HepG2 (cell line): ENCODE measurements around the gene TCF7L2. TPM values are rescaled to one million over a fixed set of nuclear protein-coding genes. Genes with fewer than 3 reads are reported as not detected.

Source experiments
- ATAC-seq: fragments of 200-7000 bp; cut with Tn5 transposase; 3 replicates; pipeline ENCODE4 v1.9.1; 2020; ENCODE audit warnings: mild to moderate bottlenecking, moderate library complexity
- BruUV-seq: library from RNA; stranded (reverse); fragments of 400-500 nt; replicated peaks from 2 replicates; lab custom pipeline; 2021; lab: Mats Ljungman, UMichigan
- CTCF ChIA-PET: fragments of 300-600 bp; formaldehyde crosslinking; extraction: SDS; loops from one replicate; lab custom pipeline; 2021; ENCODE audit warnings: low total read pairs, inconsistent platforms, low intra/inter-chr PET ratio; lab: Yijun Ruan, JAX
- POLR2A ChIA-PET: fragments of 350-600 bp; sonication (Branson Sonifier 250); formaldehyde crosslinking; loops from one replicate; lab custom pipeline; 2020; ENCODE audit warnings: antibody characterized with exemption, inconsistent platforms; lab: Yijun Ruan, JAX
- DNase-seq: peaks from one replicate; pipeline ENCODE4 v3.0.0-alpha.2; 2015; ENCODE audit warnings: low spot score
- FAIRE-seq: peaks from 3 replicates; lab custom pipeline; 2011; peaks lifted over from hg19 to GRCh38; lab: Jason Lieb, UNC
- H2AFZ ChIP-seq: one replicate; pipeline ENCODE4 v1.6.1; 2011; ENCODE audit warnings: low read length, inconsistent platforms
- H3K27ac ChIP-seq: fragments of 300-600 bp; 3 replicates; pipeline ENCODE4 v1.8.0; 2011; ENCODE audit warnings: mixed run types, mild to moderate bottlenecking, mixed read lengths, low read length, inconsistent platforms; ENCODE audit not compliant: insufficient read depth; ENCODE audit errors: extremely low read length
- H3K27me3 ChIP-seq, 2 experiments: fragments of 200-600 bp in 1 of 2; 2 replicates in 1 of 2; 3 replicates in 1 of 2; pipeline versions ENCODE4 v1.6.0 to v1.8.0; 2011; ENCODE audit warnings: low read length in 2 of 2, mild to moderate bottlenecking in 2 of 2, moderate library complexity in 2 of 2, inconsistent platforms in 1 of 2; ENCODE audit not compliant: insufficient read depth in 2 of 2, control insufficient read depth in 1 of 2
- H3K36me3 ChIP-seq, 2 experiments: fragments of 200-600 bp in 1 of 2; replicated peaks in 1 of 2; 2 replicates in 1 of 2; 3 replicates in 1 of 2; pipeline versions ENCODE4 v1.5.1 to v1.8.0; 2011; ENCODE audit warnings: low read length in 2 of 2, inconsistent platforms in 1 of 2; ENCODE audit not compliant: insufficient read depth in 2 of 2, control insufficient read depth in 1 of 2
- H3K4me1 ChIP-seq: 2 replicates; pipeline ENCODE4 v1.5.1; 2012; ENCODE audit warnings: low read length, inconsistent platforms; ENCODE audit not compliant: insufficient read depth
- H3K4me2 ChIP-seq: 2 replicates; pipeline ENCODE4 v1.6.0; 2011; ENCODE audit warnings: low read depth, low read length, inconsistent platforms
- H3K4me3 ChIP-seq, 3 experiments: fragments of 200-600 bp in 1 of 3; sonication (generic), shearing (Covaris generic) in 1 of 3; replicated peaks in 1 of 3; 2 replicates each; pipeline ENCODE4 v1.5.1; 2011 to 2016; ENCODE audit warnings: low read length in 3 of 3, inconsistent platforms in 2 of 3, low read depth in 2 of 3, mild to moderate bottlenecking in 2 of 3, control low read depth in 1 of 3, mixed read lengths in 1 of 3; ENCODE audit not compliant: insufficient read depth in 1 of 3
- H3K79me2 ChIP-seq: one replicate; pipeline ENCODE4 v1.6.1; 2011; ENCODE audit warnings: low read length, inconsistent platforms; ENCODE audit not compliant: insufficient read depth
- H3K9ac ChIP-seq: 2 replicates; pipeline ENCODE4 v1.6.0; 2011; ENCODE audit warnings: mild to moderate bottlenecking, low read depth, low read length, inconsistent platforms; ENCODE audit not compliant: insufficient read depth
- H3K9me3 ChIP-seq: 2 replicates; pipeline ENCODE4 v1.5.1; 2012; ENCODE audit warnings: mild to moderate bottlenecking, low read length
- H4K20me1 ChIP-seq: 2 replicates; pipeline ENCODE4 v1.6.0; 2011; ENCODE audit warnings: inconsistent platforms, mild to moderate bottlenecking, low read length, moderate library complexity; ENCODE audit not compliant: insufficient read depth
- FOXJ3 ChIP-seq: sonication (generic); formaldehyde crosslinking; IDR thresholded peaks from 2 replicates; pipeline ENCODE4 v1.4.0; 2020; ENCODE audit warnings: missing genetic modification reagents, mild to moderate bottlenecking, borderline replicate concordance
- FOXO1 ChIP-seq: sonication (generic); formaldehyde crosslinking; IDR thresholded peaks from 2 replicates; pipeline ENCODE4 v1.4.0; 2020; ENCODE audit warnings: missing genetic modification reagents
- KMT2B ChIP-seq: IDR thresholded peaks from 2 replicates; pipeline ENCODE4 v1.6.1; 2016; ENCODE audit warnings: missing genetic modification reagents, missing compliant biosample characterization
- SIN3A ChIP-seq: IDR thresholded peaks from 2 replicates; pipeline ENCODE4 v1.6.1; 2011; ENCODE audit warnings: low read depth, mild to moderate bottlenecking, control low read depth, low read length, borderline replicate concordance
- ZNF224 ChIP-seq: sonication (generic); formaldehyde crosslinking; IDR thresholded peaks from 2 replicates; pipeline ENCODE4 v1.5.0; 2020; ENCODE audit warnings: mild to moderate bottlenecking, missing genetic modification reagents
- ZNF430 ChIP-seq: sonication (generic); formaldehyde crosslinking; IDR thresholded peaks from 2 replicates; pipeline ENCODE4 v1.9.0; 2021; ENCODE audit warnings: mild to moderate bottlenecking, missing genetic modification reagents
- WGBS: methylation state at CpG from one replicate; pipeline ENCODE4 v1.1.6; 2017; ENCODE audit warnings: low lambda C conversion rate; 5-methylcytosine and 5-hydroxymethylcytosine counted together
- in situ Hi-C: cut with HindIII; loops from 2 replicates; pipeline ENCODE4 v1.10.0; 2017; ENCODE audit warnings: low pct_unique_long_range_greater_than_20kb; ENCODE audit not compliant: extremely low pct_ligation_motif_present
- intact Hi-C: fragments of 100-400 bp; cut with micrococcal nuclease; formaldehyde crosslinking; loops from one replicate; pipeline ENCODE4 v1.10.0; 2022; ENCODE audit not compliant: unreplicated experiment
- polyA plus RNA-seq, 8 experiments: library from polyadenylated mRNA; depleted of rRNA in 3 of 8; stranded (reverse) in 7 of 8; unstranded in 1 of 8; fragments of >200 nt; fragmentation: Illumina TruSeq in 4 of 8; extraction: Trizol in 4 of 8; gene quantifications; 2 replicates each; pipeline versions ENCODE4 v1.2.1 to v1.2.3, GENCODE V29; 2011 to 2016; ENCODE audit warnings: low read depth in 4 of 8, missing spikeins in 1 of 8, mixed read lengths in 1 of 8; ENCODE audit not compliant: insufficient read depth in 1 of 8
- total RNA-seq, 5 experiments: library from RNA; depleted of rRNA; stranded (reverse); fragments of >200 nt; fragmentation: Illumina TruSeq; extraction: Trizol; gene quantifications; 2 replicates each; pipeline ENCODE4 v1.2.3, GENCODE V29; 2016; ENCODE audit warnings: low read depth in 1 of 5
- TF ChIP-seq, protein P1 (sequence below): IDR thresholded peaks from 2 replicates; pipeline ENCODE4 v1.6.1; 2012; ENCODE audit warnings: low read depth, low read length, improper control_type of control experiment
- TF ChIP-seq, protein P2 (sequence below): sonication (generic); formaldehyde crosslinking; IDR thresholded peaks from 2 replicates; pipeline ENCODE4 v1.5.1; 2020; ENCODE audit warnings: missing genetic modification reagents, mild to moderate bottlenecking, borderline replicate concordance

The TCF7L2 gene
- total and polyA plus RNA-seq, 2 of the 13 experiments (the other 11 are each of a cell fraction or from before 2014, with no cell fraction given) = 3.9 to 13.7 TPM

DNA sequence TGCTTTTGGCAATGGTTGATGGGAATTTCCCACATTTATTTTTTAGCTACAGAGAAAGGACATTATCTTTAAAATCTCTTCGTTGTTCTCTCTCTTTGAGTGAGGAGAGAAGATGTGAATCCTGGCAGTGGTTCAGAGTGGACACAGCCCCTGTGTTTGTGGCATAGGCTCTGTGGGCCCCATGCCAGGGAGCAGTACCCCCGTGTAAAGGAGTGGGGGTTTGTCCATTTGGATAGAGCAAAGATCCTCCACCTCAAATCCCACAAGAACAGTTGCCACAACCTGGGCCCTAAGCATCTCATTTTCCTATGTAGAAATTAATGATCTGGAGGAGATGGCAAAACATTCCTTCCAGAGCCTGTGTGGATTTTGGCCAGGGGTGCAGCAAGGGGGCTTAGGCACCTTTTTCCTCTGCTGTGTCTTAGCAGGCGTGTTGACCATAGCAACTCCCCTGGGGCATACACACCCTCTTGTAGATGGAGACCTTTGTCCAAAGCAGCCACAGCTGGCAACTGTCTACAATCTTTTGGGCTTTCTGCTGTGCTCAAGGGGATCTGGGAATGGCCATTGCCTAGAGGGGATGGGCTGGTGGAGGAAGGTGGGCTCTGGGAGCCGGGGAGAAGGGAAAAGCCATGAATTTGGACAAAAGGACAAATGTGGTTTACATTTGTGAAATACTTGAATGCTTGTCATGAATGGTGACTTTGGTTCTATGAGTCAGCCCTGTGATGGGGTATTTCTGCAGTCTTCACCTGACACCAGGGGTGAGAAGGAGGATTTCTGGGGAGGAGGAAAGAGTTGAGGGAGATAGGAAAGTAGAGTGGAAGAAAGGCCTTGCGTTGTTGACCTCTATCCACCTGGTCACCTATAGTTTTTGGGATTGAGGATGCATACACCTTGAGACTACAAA lies 92.0 kb downstream of the TCF7L2 start:
- BruUV-seq = no TSS peak
- peaks cover 23 to 50% of the 10 kb centered on the region in 2 experiments for H3K36me3 ChIP-seq
- H3K4me2 ChIP-seq = no peak overlapping the region
- FAIRE-seq = no peak
- H3K4me1 ChIP-seq = no peaks in the 10 kb centered on the region
- DNase-seq = no peak
- ChIA-PET CTCF (no interaction called here), POLR2A (no interaction called here)
- no peaks in the 10 kb centered on the region for H3K9me3 ChIP-seq
- H3K9ac ChIP-seq = no peak overlapping the region
- TF ChIP-seq KMT2B (CRISPR knock-in tag) (no peak), FOXJ3 (CRISPR knock-in tag) (no peak), FOXO1 (CRISPR knock-in tag) (no peak), ZNF224 (no peak), ZNF430 (CRISPR knock-in tag) (no peak), SIN3A (no peak)
- TF ChIP-seq, protein P1, sequence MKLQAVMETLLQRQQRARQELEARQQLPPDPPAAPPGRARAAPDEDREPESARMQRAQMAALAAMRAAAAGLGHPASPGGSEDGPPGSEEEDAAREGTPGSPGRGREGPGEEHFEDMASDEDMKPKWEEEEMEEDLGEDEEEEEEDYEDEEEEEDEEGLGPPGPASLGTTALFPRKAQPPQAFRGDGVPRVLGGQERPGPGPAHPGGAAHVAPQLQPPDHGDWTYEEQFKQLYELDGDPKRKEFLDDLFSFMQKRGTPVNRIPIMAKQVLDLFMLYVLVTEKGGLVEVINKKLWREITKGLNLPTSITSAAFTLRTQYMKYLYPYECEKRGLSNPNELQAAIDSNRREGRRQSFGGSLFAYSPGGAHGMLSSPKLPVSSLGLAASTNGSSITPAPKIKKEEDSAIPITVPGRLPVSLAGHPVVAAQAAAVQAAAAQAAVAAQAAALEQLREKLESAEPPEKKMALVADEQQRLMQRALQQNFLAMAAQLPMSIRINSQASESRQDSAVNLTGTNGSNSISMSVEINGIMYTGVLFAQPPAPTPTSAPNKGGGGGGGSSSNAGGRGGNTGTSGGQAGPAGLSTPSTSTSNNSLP = no peak
- TF ChIP-seq, protein P2, sequence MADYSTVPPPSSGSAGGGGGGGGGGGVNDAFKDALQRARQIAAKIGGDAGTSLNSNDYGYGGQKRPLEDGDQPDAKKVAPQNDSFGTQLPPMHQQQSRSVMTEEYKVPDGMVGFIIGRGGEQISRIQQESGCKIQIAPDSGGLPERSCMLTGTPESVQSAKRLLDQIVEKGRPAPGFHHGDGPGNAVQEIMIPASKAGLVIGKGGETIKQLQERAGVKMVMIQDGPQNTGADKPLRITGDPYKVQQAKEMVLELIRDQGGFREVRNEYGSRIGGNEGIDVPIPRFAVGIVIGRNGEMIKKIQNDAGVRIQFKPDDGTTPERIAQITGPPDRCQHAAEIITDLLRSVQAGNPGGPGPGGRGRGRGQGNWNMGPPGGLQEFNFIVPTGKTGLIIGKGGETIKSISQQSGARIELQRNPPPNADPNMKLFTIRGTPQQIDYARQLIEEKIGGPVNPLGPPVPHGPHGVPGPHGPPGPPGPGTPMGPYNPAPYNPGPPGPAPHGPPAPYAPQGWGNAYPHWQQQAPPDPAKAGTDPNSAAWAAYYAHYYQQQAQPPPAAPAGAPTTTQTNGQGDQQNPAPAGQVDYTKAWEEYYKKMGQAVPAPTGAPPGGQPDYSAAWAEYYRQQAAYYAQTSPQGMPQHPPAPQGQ = no peak
- intact Hi-C loops (no loop called here), in situ Hi-C loops (no loop called here)
- peaks cover 63% of the 10 kb centered on the region for H4K20me1 ChIP-seq
- WGBS = over 99% methylated on average over 5 of the region's 5 CpGs
- H3K27me3 ChIP-seq = no peaks in the 10 kb centered on the region
- H3K4me3 ChIP-seq = no peak overlapping the region
- ATAC-seq = no peak
- H3K27ac ChIP-seq = no peak overlapping the region
- H2AFZ ChIP-seq = no peak overlapping the region
- H3K79me2 ChIP-seq = peaks cover 71% of the 10 kb centered on the region
